Endothelial cell (in vitro differentiated cells): ENCODE results near the gene AFF1. TPM values are rescaled to one million over a fixed set of nuclear protein-coding genes. Genes with fewer than 3 reads are reported as not detected.

Source experiments
- DNase-seq: peaks from one replicate; pipeline ENCODE4 v3.0.0; 2021; ENCODE audit warnings: low spot score
- H3K27ac Mint-ChIP-seq: one replicate; pipeline ENCODE4 v1.8.0; 2021; ENCODE audit warnings: mixed read lengths, inconsistent platforms; ENCODE audit not compliant: unreplicated experiment
- H3K27me3 Mint-ChIP-seq: one replicate; pipeline ENCODE4 v1.8.0; 2021; ENCODE audit warnings: mild to moderate bottlenecking, moderate library complexity, mixed read lengths, inconsistent platforms; ENCODE audit not compliant: unreplicated experiment
- H3K36me3 Mint-ChIP-seq: one replicate; pipeline ENCODE4 v1.8.0; 2021; ENCODE audit warnings: mild to moderate bottlenecking, low read depth, mixed read lengths, inconsistent platforms; ENCODE audit not compliant: unreplicated experiment
- H3K4me1 Mint-ChIP-seq: one replicate; pipeline ENCODE4 v1.8.0; 2021; ENCODE audit warnings: mild to moderate bottlenecking, mixed read lengths, inconsistent platforms; ENCODE audit not compliant: unreplicated experiment
- H3K4me3 Mint-ChIP-seq: one replicate; pipeline ENCODE4 v1.8.0; 2021; ENCODE audit warnings: mild to moderate bottlenecking, mixed read lengths, inconsistent platforms; ENCODE audit not compliant: unreplicated experiment
- H3K9me3 Mint-ChIP-seq: one replicate; pipeline ENCODE4 v1.8.0; 2021; ENCODE audit warnings: mixed read lengths, inconsistent platforms; ENCODE audit not compliant: unreplicated experiment
- CTCF ChIP-seq: fragments of 200-600 bp; sonication (generic); IDR thresholded peaks from one replicate; pipeline ENCODE4 v1.5.0; 2021; ENCODE audit warnings: antibody characterized with exemption; ENCODE audit not compliant: unreplicated experiment
- total RNA-seq: library from RNA; stranded (reverse); fragmentation: NEBNext Ultra II Directional; extraction: Animal tissue kit (Norgen Biotek cat#: 25700); gene quantifications from one replicate; pipeline ENCODE4 v1.2.1, GENCODE V29; 2021; ENCODE audit not compliant: unreplicated experiment

Gene AFF1
- total RNA-seq, 1 donor from 2014 or later: 93.1 TPM

- peaks cover 3% of the 10 kb centered on the region for H3K4me1 Mint-ChIP-seq
- no peaks in the 10 kb centered on the region for H3K36me3 Mint-ChIP-seq
- DNase-seq: no peak
- H3K9me3 Mint-ChIP-seq: no peaks in the 10 kb centered on the region
- no peak overlapping the region for H3K27ac Mint-ChIP-seq
- no peak for TF ChIP-seq CTCF
- peaks cover 9% of the 10 kb centered on the region for H3K27me3 Mint-ChIP-seq
- peak overlapping the region; percentile 90 for H3K4me3 Mint-ChIP-seq
These were observed 41.7 kb upstream of the AFF1 start for GRCh38 chr4:86893136-86893535.

- no peaks in the 10 kb centered on the region for H3K9me3 Mint-ChIP-seq
- peaks cover 3% of the 10 kb centered on the region for H3K4me1 Mint-ChIP-seq
- DNase-seq: no peak
- no peak overlapping the region for H3K4me3 Mint-ChIP-seq
- TF ChIP-seq CTCF: no peak
- H3K27ac Mint-ChIP-seq: no peak overlapping the region
- peaks cover 6% of the 10 kb centered on the region for H3K27me3 Mint-ChIP-seq
- H3K36me3 Mint-ChIP-seq: no peaks in the 10 kb centered on the region
These were observed 40.4 kb upstream of the AFF1 start for GRCh38 chr4:86894455-86894854.

- no peaks in the 10 kb centered on the region for H3K9me3 Mint-ChIP-seq
- H3K4me1 Mint-ChIP-seq: peaks cover 3% of the 10 kb centered on the region
- no peak overlapping the region for H3K27ac Mint-ChIP-seq
- H3K4me3 Mint-ChIP-seq: no peak overlapping the region
- peak; percentile 21 for DNase-seq
- peaks cover 6% of the 10 kb centered on the region for H3K27me3 Mint-ChIP-seq
- no peaks in the 10 kb centered on the region for H3K36me3 Mint-ChIP-seq
- TF ChIP-seq CTCF: peak; percentile 51
These were observed 38.9 kb upstream of the AFF1 start for GRCh38 chr4:86895692-86896488.

- no peak for TF ChIP-seq CTCF
- no peaks in the 10 kb centered on the region for H3K36me3 Mint-ChIP-seq
- no peak overlapping the region for H3K27ac Mint-ChIP-seq
- peaks cover 3% of the 10 kb centered on the region for H3K4me1 Mint-ChIP-seq
- no peak overlapping the region for H3K4me3 Mint-ChIP-seq
- H3K9me3 Mint-ChIP-seq: no peaks in the 10 kb centered on the region
- DNase-seq: no peak
- H3K27me3 Mint-ChIP-seq: peaks cover 2% of the 10 kb centered on the region
These were observed 38.2 kb upstream of the AFF1 start for GRCh38 chr4:86896596-86896995.

GRCh38 chr4:86898562-86898961 is 36.2 kb upstream of the AFF1 start:
- H3K4me1 Mint-ChIP-seq: no peaks in the 10 kb centered on the region
- TF ChIP-seq CTCF: no peak
- peaks cover 4% of the 10 kb centered on the region for H3K27me3 Mint-ChIP-seq
- H3K9me3 Mint-ChIP-seq: no peaks in the 10 kb centered on the region
- no peaks in the 10 kb centered on the region for H3K36me3 Mint-ChIP-seq
- H3K4me3 Mint-ChIP-seq: no peak overlapping the region
- no peak for DNase-seq
- no peak overlapping the region for H3K27ac Mint-ChIP-seq
